Osteoblast (primary cell): ENCODE data around the gene PCDHA1. TPM values are rescaled to one million over a fixed set of nuclear protein-coding genes. Genes with fewer than 3 reads are reported as not detected.
"Not testable (repeated sequence)": the region's sequence is repeated elsewhere in the genome, so short reads cannot be mapped to it uniquely, and the experiment has no call there.

Source experiments
- DNase-seq: peaks from one replicate; pipeline ENCODE4 v3.0.0; 2011; ENCODE audit warnings: low spot score, mixed read lengths; ENCODE audit not compliant: insufficient read length; ENCODE audit errors: missing footprints
- H2AFZ ChIP-seq: 2 replicates; pipeline ENCODE4 v1.6.0; 2011; ENCODE audit warnings: mild to moderate bottlenecking, low read length
- H3K27ac ChIP-seq: 2 replicates; pipeline ENCODE4 v1.5.1; 2011; ENCODE audit warnings: mild to moderate bottlenecking, low read depth, low read length, moderate library complexity
- H3K27me3 ChIP-seq: 2 replicates; pipeline ENCODE4 v1.6.0; 2012; ENCODE audit warnings: mild to moderate bottlenecking, control low read depth, inconsistent platforms, low read length, moderate library complexity; ENCODE audit not compliant: insufficient read depth
- H3K36me3 ChIP-seq: 2 replicates; pipeline ENCODE4 v1.5.1; 2011; ENCODE audit warnings: mild to moderate bottlenecking, low read length, control low read depth, moderate library complexity; ENCODE audit not compliant: insufficient read depth
- H3K4me1 ChIP-seq: 2 replicates; pipeline ENCODE4 v1.5.1; 2011; ENCODE audit warnings: mild to moderate bottlenecking, low read length, control low read depth, moderate library complexity; ENCODE audit not compliant: insufficient read depth
- H3K4me2 ChIP-seq: 2 replicates; pipeline ENCODE4 v1.6.0; 2011; ENCODE audit warnings: mild to moderate bottlenecking, low read length; ENCODE audit not compliant: insufficient read depth
- H3K4me3 ChIP-seq: fragments of 200-600 bp; sonication (generic); 3 replicates; pipeline ENCODE4 v1.5.1; 2012; ENCODE audit warnings: mild to moderate bottlenecking, low read length, inconsistent platforms; ENCODE audit not compliant: insufficient read depth
- H3K79me2 ChIP-seq: 2 replicates; pipeline ENCODE4 v1.6.0; 2012; ENCODE audit warnings: mild to moderate bottlenecking, low read length, control low read depth, inconsistent platforms; ENCODE audit not compliant: insufficient read depth
- H3K9me3 ChIP-seq: 2 replicates; pipeline ENCODE4 v1.5.1; 2011; ENCODE audit warnings: low read depth, low read length, control low read depth
- H4K20me1 ChIP-seq: 2 replicates; pipeline ENCODE4 v1.6.0; 2012; ENCODE audit warnings: mild to moderate bottlenecking, low read length, control low read depth; ENCODE audit not compliant: insufficient read depth
- CTCF ChIP-seq: IDR thresholded peaks from 2 replicates; pipeline ENCODE4 v1.5.1; 2011; ENCODE audit warnings: mild to moderate bottlenecking, low read depth, low read length, moderate library complexity; ENCODE audit errors: extremely low read depth
- total RNA-seq: library from RNA; depleted of rRNA; stranded (reverse); fragments of >200 nt; gene quantifications from 2 replicates; pipeline ENCODE4 v1.2.3, GENCODE V29; 2012

Gene PCDHA1
- total RNA-seq, 1 donor: not detected

GRCh38 chr5:140764177-140764973, 21.6 kb upstream of the PCDHA1 start:
- Histone ChIP-seq H3K4me1 (no peaks in the 10 kb centered on the region), H3K27ac (no peak overlapping the region), H3K79me2 (no peaks in the 10 kb centered on the region), H3K4me2 (no peak overlapping the region), H3K4me3 (no peak overlapping the region), H3K36me3 (no peaks in the 10 kb centered on the region), H2AFZ (no peak overlapping the region), H4K20me1 (no peaks in the 10 kb centered on the region), H3K27me3 (no peaks in the 10 kb centered on the region), H3K9me3 (peaks cover 15% of the 10 kb centered on the region)
- TF ChIP-seq CTCF: no peak
- DNase-seq: no peak

GRCh38 chr5:140767444-140767843, 18.5 kb upstream of the PCDHA1 start:
- no peak for DNase-seq
- no peaks in the 10 kb centered on the region for H3K36me3 ChIP-seq
- TF ChIP-seq CTCF: no peak
- H4K20me1 ChIP-seq: no peaks in the 10 kb centered on the region
- no peak overlapping the region for H3K4me2 ChIP-seq
- H3K9me3 ChIP-seq: peaks cover 17% of the 10 kb centered on the region
- no peaks in the 10 kb centered on the region for H3K4me1 ChIP-seq
- no peaks in the 10 kb centered on the region for H3K27me3 ChIP-seq
- no peaks in the 10 kb centered on the region for H3K79me2 ChIP-seq
- H3K27ac ChIP-seq: no peak overlapping the region
- no peak overlapping the region for H3K4me3 ChIP-seq
- no peak overlapping the region for H2AFZ ChIP-seq

- H3K27ac ChIP-seq: no peak overlapping the region
Measured at GRCh38 chr5:140780512-140780911, 5.4 kb upstream of the PCDHA1 start.

GRCh38 chr5:140787422-140787821, 1.5 kb downstream of the PCDHA1 start:
- H4K20me1 ChIP-seq, H3K27ac ChIP-seq, H3K36me3 ChIP-seq, H3K4me3 ChIP-seq, H3K4me2 ChIP-seq, H3K27me3 ChIP-seq, H3K79me2 ChIP-seq, H3K9me3 ChIP-seq, H2AFZ ChIP-seq, H3K4me1 ChIP-seq, DNase-seq: not testable (repeated sequence)

More at GRCh38 chr5:140780512-140780911, 5.4 kb upstream of the PCDHA1 start:
- Histone ChIP-seq H3K4me3 (no peak overlapping the region), H3K4me2 (no peak overlapping the region), H3K27me3 (no peaks in the 10 kb centered on the region), H3K36me3 (no peaks in the 10 kb centered on the region), H3K4me1 (no peaks in the 10 kb centered on the region), H4K20me1 (no peaks in the 10 kb centered on the region), H3K79me2 (no peaks in the 10 kb centered on the region), H2AFZ (no peak overlapping the region), H3K9me3 (no peaks in the 10 kb centered on the region)
- DNase-seq: no peak
- TF ChIP-seq CTCF: no peak

GRCh38 chr5:140787849-140788504, 2.0 kb downstream of the PCDHA1 start:
- H4K20me1 ChIP-seq, H3K79me2 ChIP-seq, H3K4me2 ChIP-seq, DNase-seq, H3K4me3 ChIP-seq, H2AFZ ChIP-seq, H3K36me3 ChIP-seq, H3K27me3 ChIP-seq, H3K4me1 ChIP-seq, H3K27ac ChIP-seq, H3K9me3 ChIP-seq: not testable (repeated sequence)
